GM19463 (cell line): ENCODE results near the gene ALDH1L1.

Experiments
- ATAC-seq: cut with Tn5 transposase; IDR thresholded peaks from one replicate; pipeline ENCODE4 v1.9.1; 2021; ENCODE audit warnings: mild to moderate bottlenecking, moderate library complexity; ENCODE audit not compliant: unreplicated experiment

ALDH1L1 gene

GRCh38 chr3:126135406-126136076 lies 44.8 kb downstream of the ALDH1L1 start:
- no peak for ATAC-seq

DNA sequence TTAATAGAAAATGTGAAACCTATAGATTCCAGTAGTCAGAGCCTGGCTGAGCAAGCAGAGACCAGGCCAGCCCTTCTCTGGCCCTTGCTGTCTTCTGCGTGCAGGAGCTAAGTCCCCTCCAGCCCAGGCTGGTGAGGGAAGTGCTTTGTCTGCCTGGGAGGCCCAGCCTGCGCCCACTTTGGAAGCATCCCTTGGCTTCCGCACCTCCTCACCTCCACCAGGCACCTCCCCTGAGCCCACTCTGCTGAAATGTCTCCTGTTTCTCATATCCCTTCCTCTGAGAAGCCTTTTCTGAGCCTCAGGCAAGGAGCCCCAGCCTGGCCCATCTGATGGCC lies 45.3 kb downstream of the ALDH1L1 start:
- no peak for ATAC-seq

GRCh38 chr3:126134219-126134975 lies 46.0 kb downstream of the ALDH1L1 start:
- ATAC-seq, result no peak

DNA sequence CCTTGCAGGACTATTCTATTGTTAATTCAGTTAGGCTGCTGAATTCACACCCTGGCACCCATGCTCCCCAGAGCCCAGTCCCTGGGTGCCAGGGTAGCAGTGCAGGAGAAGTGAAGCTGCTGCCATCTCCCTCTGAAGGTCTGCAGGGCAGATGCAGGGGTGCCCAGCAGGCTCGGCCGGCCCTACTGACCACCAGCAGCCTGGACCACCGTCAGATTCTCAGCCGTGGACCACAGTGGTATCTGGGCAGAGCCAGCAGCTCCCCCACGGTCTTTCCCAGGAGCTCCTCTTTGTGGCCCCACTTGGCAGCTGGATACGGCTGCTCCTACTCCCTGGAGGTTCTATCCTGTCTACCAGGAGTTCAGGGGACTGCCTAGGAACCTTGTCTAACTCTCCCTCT lies 46.8 kb downstream of the ALDH1L1 start:
- no peak for ATAC-seq

GRCh38 chr3:126132751-126133511 lies 47.5 kb downstream of the ALDH1L1 start:
- ATAC-seq, result no peak

DNA sequence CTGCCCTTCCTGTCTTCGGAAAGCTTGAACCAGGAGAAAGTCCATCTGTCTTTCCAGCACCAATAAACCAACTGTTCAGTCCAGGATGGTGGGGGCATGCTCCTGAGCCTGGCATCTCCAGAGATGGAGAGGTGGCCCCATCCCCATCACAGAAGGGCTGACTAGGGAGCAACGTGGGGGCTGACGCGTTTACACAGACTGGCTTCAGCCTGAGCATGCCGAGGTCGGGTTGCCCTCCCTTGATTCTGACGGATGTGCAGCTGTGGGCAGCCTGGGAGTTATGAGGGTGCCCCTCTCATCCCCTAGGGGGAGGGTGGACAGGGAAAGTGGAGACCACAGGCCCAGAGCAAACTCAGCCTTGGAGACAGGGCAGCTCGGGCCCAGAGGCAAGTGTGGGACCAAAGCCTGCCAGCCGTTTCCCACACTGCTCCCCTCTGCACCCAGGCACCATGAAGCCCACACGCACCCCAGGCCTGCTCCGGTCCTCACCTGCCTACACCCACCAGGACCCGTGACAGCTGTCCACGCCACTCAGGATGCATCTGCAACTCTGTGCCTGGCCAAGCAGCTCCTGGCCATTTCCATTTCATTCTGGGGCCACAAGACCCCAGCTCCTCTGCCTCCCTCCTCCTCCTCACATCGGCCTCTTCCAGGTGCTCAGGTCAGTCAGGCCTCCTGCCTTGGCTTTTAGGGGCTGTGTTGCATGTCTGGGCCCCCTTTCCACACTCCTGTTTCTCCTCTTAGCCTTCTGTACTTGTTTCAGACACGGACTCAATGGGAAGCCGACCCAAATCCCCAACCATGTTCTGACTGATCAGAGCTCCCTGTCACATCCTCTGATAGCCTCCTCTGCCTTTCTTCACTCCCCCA lies 48.3 kb downstream of the ALDH1L1 start:
- ATAC-seq, result no peak

GRCh38 chr3:126130981-126131745 lies 49.2 kb downstream of the ALDH1L1 start:
- no peak for ATAC-seq

GRCh38 chr3:126130081-126130855 lies 50.1 kb downstream of the ALDH1L1 start:
- no peak for ATAC-seq

- no peak for ATAC-seq
Observed at GRCh38 chr3:126129398-126129891, 50.9 kb downstream of the ALDH1L1 start.

GRCh38 chr3:126128504-126129397 lies 51.6 kb downstream of the ALDH1L1 start:
- ATAC-seq, result no peak

- no peak for ATAC-seq
Observed at GRCh38 chr3:126127904-126128303, 52.5 kb downstream of the ALDH1L1 start.

DNA sequence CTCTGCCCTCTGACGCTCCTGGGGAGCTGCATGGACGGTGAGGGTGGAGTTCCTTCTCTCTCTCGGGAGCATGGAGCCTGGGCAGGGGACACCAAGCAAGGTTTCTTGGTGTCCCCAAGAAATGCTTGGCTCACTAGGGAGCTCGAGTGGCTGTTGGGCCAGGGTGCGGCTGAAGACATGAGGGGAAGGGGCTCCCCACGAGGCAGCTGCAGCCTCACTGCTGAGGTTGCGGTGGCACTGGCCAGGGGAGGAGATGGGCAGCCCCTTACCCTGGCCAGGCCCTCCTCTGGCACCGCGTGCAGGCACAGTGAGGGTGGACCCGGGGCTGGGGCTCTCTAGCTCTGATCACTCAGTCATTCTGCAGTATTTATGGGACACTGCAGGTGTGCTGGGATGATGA lies 52.9 kb downstream of the ALDH1L1 start:
- no peak for ATAC-seq

GRCh38 chr3:126126811-126127431 lies 53.5 kb downstream of the ALDH1L1 start:
- no peak for ATAC-seq

GRCh38 chr3:126126286-126126685 lies 54.1 kb downstream of the ALDH1L1 start:
- ATAC-seq, result no peak

GRCh38 chr3:126125781-126126251 lies 54.6 kb downstream of the ALDH1L1 start:
- no peak for ATAC-seq

DNA sequence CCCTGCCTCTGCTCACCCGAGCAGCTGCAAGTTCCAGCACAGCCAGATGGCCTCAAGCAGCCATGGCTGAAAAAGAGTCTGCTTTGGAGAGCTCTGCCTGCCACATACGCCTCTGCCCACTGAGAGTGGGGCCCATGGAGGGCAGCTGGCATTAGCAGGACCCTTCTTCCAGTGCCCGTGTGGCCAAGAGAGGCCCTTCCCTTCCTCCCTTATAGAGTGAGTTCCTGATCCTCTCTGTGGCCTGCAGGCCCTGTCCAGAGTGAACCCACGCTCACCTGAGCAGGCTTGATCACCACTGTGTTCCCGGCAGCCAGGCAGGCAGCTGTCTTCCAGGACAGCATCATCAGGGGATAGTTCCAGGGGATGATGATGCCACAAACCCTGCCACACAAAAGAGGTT lies 55.0 kb downstream of the ALDH1L1 start:
- no peak for ATAC-seq

DNA sequence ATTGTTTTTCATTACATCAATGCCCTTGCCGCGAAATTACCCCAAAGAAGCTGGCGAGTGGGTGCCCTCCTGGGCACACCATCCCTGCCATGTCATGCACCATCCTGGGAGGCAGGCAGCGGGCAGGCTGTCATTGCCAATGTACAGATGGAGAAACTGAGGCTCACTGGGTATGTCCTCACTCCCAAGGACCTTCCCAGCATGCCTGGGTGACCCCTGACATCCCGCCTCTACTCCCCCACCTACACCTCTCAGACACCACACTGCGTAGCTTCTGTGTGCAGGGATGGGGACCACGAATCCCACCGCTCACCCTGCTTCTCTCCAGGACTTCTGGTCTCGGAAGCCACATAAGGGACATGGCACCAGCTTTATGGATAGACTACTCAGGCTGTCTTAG lies 55.5 kb downstream of the ALDH1L1 start:
- ATAC-seq, result no peak
